SK-N-MC (cell line): ENCODE measurements around the gene C16orf96.

Experiments
- DNase-seq: peaks from one replicate; pipeline ENCODE4 v3.0.0-alpha.2; 2011; ENCODE audit warnings: low read depth, low spot score
- H3K27ac ChIP-seq: fragments of 200-600 bp; sonication (generic); 2 replicates; pipeline ENCODE4 v1.5.1; 2016; ENCODE audit warnings: mixed run types
- H3K36me3 ChIP-seq: fragments of 200-600 bp; sonication (generic); 2 replicates; pipeline ENCODE4 v1.6.1; 2017; ENCODE audit warnings: antibody characterized with exemption, low read length, mixed read lengths; ENCODE audit not compliant: insufficient read depth
- H3K4me3 ChIP-seq: fragments of 200-600 bp; sonication (generic); 2 replicates; pipeline ENCODE4 v1.5.1; 2016
- H3K9ac ChIP-seq: fragments of 200-600 bp; sonication (generic); 2 replicates; pipeline ENCODE4 v1.8.0; 2017; ENCODE audit warnings: mixed run types, mixed read lengths; ENCODE audit not compliant: insufficient read length
- H3K9me3 ChIP-seq: fragments of 200-600 bp; sonication (generic); 2 replicates; pipeline ENCODE4 v1.6.1; 2017; ENCODE audit warnings: low read depth, mild to moderate bottlenecking, antibody characterized with exemption, low read length, moderate library complexity, mixed read lengths
- EZH2 ChIP-seq: fragments of 200-600 bp; sonication (generic); IDR thresholded peaks from one replicate; pipeline ENCODE4 v1.6.1; 2017; ENCODE audit warnings: antibody characterized with exemption
- FOXP2 ChIP-seq: optimal IDR thresholded peaks from 2 replicates; pipeline ENCODE3; 2011; ENCODE audit warnings: mild to moderate bottlenecking, moderate library complexity; ENCODE audit not compliant: insufficient read depth; ENCODE audit errors: extremely low read length, control extremely low read depth
- POLR2AphosphoS5 ChIP-seq: IDR thresholded peaks from 2 replicates; pipeline ENCODE4 v1.6.1; 2012; ENCODE audit warnings: mild to moderate bottlenecking, low read depth, low read length, borderline replicate concordance

C16orf96 gene

GRCh38 chr16:4556112-4556511 is at the start of gene C16orf96:
Gene C16orf96 (plus strand): TSS chr16:4556340. CDS start chr16:4556490, 150 bp downstream.
- TF ChIP-seq EZH2 (no peak), FOXP2 (no peak), POLR2AphosphoS5 (no peak)
- H3K9ac ChIP-seq: no peak within 1 kb of the TSS
- DNase-seq: no peak
- no peaks in the 10 kb centered on the region for H3K9me3 ChIP-seq
- no peak within 1 kb of the TSS for H3K4me3 ChIP-seq
- no peak within 1 kb of the TSS for H3K27ac ChIP-seq
- H3K36me3 ChIP-seq: no peaks in the 10 kb centered on the region

- H3K36me3 ChIP-seq: peaks cover 37% of the 10 kb centered on the region; the same call in 1 of the 2 replicates
- no peak for TF ChIP-seq POLR2AphosphoS5
- TF ChIP-seq EZH2: no peak
- no peak for TF ChIP-seq FOXP2
- H3K9me3 ChIP-seq: no peaks in the 10 kb centered on the region
- H3K4me3 ChIP-seq: no peak overlapping the region
- H3K27ac ChIP-seq: no peak overlapping the region
- no peak overlapping the region for H3K9ac ChIP-seq
- no peak for DNase-seq
Measured at GRCh38 chr16:4506450-4506849, 49.7 kb upstream of the C16orf96 start.

GRCh38 chr16:4507588-4508345 is 48.4 kb upstream of the C16orf96 start:
- TF ChIP-seq POLR2AphosphoS5 (no peak), FOXP2 (no peak), EZH2 (no peak)
- no peak overlapping the region for H3K27ac ChIP-seq
- H3K4me3 ChIP-seq: no peak overlapping the region
- no peak overlapping the region for H3K9ac ChIP-seq
- H3K9me3 ChIP-seq: no peaks in the 10 kb centered on the region
- peaks cover 43% of the 10 kb centered on the region; the same call in 1 of the 2 replicates for H3K36me3 ChIP-seq
- no peak for DNase-seq

GRCh38 chr16:4508806-4509205 is 47.3 kb upstream of the C16orf96 start:
- no peak overlapping the region for H3K27ac ChIP-seq
- H3K36me3 ChIP-seq: peaks cover 43% of the 10 kb centered on the region; the same call in 1 of the 2 replicates
- DNase-seq: no peak
- no peak overlapping the region for H3K9ac ChIP-seq
- H3K4me3 ChIP-seq: no peak overlapping the region
- H3K9me3 ChIP-seq: no peaks in the 10 kb centered on the region
- TF ChIP-seq EZH2: no peak
- TF ChIP-seq FOXP2: no peak
- no peak for TF ChIP-seq POLR2AphosphoS5

- Histone ChIP-seq H3K9me3 (no peaks in the 10 kb centered on the region), H3K9ac (no peak overlapping the region), H3K27ac (no peak overlapping the region), H3K4me3 (no peak overlapping the region), H3K36me3 (peaks cover 43% of the 10 kb centered on the region; the same call in 1 of the 2 replicates)
- DNase-seq: no peak
- TF ChIP-seq FOXP2: no peak
- TF ChIP-seq EZH2: no peak
- TF ChIP-seq POLR2AphosphoS5: no peak
Measured at GRCh38 chr16:4509420-4509819, 46.7 kb upstream of the C16orf96 start.

- Histone ChIP-seq H3K9ac (no peak overlapping the region), H3K36me3 (peaks cover 43% of the 10 kb centered on the region; the same call in 1 of the 2 replicates)
- no peak for TF ChIP-seq FOXP2
Measured at GRCh38 chr16:4510131-4510530, 46.0 kb upstream of the C16orf96 start.

GRCh38 chr16:4510747-4511426 is 45.3 kb upstream of the C16orf96 start:
- no peak overlapping the region for H3K9ac ChIP-seq
- no peak for DNase-seq
- H3K9me3 ChIP-seq: no peaks in the 10 kb centered on the region
- peaks cover 43% of the 10 kb centered on the region; the same call in 1 of the 2 replicates for H3K36me3 ChIP-seq
- H3K4me3 ChIP-seq: no peak overlapping the region
- no peak for TF ChIP-seq POLR2AphosphoS5
- TF ChIP-seq FOXP2: no peak
- no peak for TF ChIP-seq EZH2
- no peak overlapping the region for H3K27ac ChIP-seq

More at GRCh38 chr16:4510131-4510530, 46.0 kb upstream of the C16orf96 start:
- Histone ChIP-seq H3K27ac (no peak overlapping the region), H3K9me3 (no peaks in the 10 kb centered on the region), H3K4me3 (no peak overlapping the region)
- DNase-seq: no peak

GRCh38 chr16:4511441-4512082 is 44.6 kb upstream of the C16orf96 start:
- H3K36me3 ChIP-seq: peaks cover 43% of the 10 kb centered on the region; the same call in 1 of the 2 replicates
- no peak for DNase-seq
- TF ChIP-seq FOXP2 (no peak), POLR2AphosphoS5 (no peak), EZH2 (no peak)

GRCh38 chr16:4512473-4512872 is 43.7 kb upstream of the C16orf96 start:
- Histone ChIP-seq H3K9ac (no peak overlapping the region), H3K27ac (no peak overlapping the region), H3K4me3 (no peak overlapping the region), H3K9me3 (no peaks in the 10 kb centered on the region), H3K36me3 (peaks cover 37% of the 10 kb centered on the region; the same call in 1 of the 2 replicates)
- no peak for DNase-seq
- TF ChIP-seq POLR2AphosphoS5 (no peak), FOXP2 (no peak), EZH2 (no peak)

More at GRCh38 chr16:4511441-4512082, 44.6 kb upstream of the C16orf96 start:
- Histone ChIP-seq H3K27ac (no peak overlapping the region), H3K4me3 (no peak overlapping the region), H3K9me3 (no peaks in the 10 kb centered on the region), H3K9ac (no peak overlapping the region)
